Activated B cell treated with CpG ODN at 0.5 μM for 24 hours (primary cell): ENCODE results near the gene TMEM130. TPM values are rescaled to one million over a fixed set of nuclear protein-coding genes. Genes with fewer than 3 reads are reported as not detected.
A peak's percentile ranks its signal among the peaks of the same experiment; 100 is the strongest.

ENCODE experiments used
- ATAC-seq: fragments of 200-7000 bp; cut with Tn5 transposase; one replicate; pipeline ENCODE4 v1.10.0; 2021; ENCODE audit warnings: low read depth, mild to moderate bottlenecking, moderate library complexity
- CTCF ChIA-PET: fragments of 350-600 bp; sonication (Branson Sonifier 250); formaldehyde crosslinking; loops from one replicate; lab custom pipeline; 2021; ENCODE audit warnings: antibody characterized with exemption; lab: Charles Lee
- POLR2A ChIA-PET: fragments of 350-600 bp; sonication (Branson Sonifier 250); formaldehyde crosslinking; loops from one replicate; lab custom pipeline; 2021; ENCODE audit warnings: antibody characterized with exemption; lab: Charles Lee
- DNase-seq: peaks from one replicate; pipeline ENCODE4 v3.0.0; 2022
- H3K27ac Mint-ChIP-seq: one replicate; pipeline ENCODE4 v1.8.0; 2020; ENCODE audit warnings: mixed read lengths
- H3K27me3 Mint-ChIP-seq: one replicate; pipeline ENCODE4 v1.8.0; 2021; ENCODE audit warnings: mixed read lengths
- H3K36me3 Mint-ChIP-seq: one replicate; pipeline ENCODE4 v1.8.0; 2021; ENCODE audit warnings: low read depth, mixed read lengths
- H3K4me1 Mint-ChIP-seq: one replicate; pipeline ENCODE4 v1.8.0; 2021; ENCODE audit warnings: mixed read lengths
- H3K4me3 Mint-ChIP-seq: one replicate; pipeline ENCODE4 v1.8.0; 2020; ENCODE audit warnings: mild to moderate bottlenecking, mixed read lengths
- H3K9me3 Mint-ChIP-seq: one replicate; pipeline ENCODE4 v1.8.0; 2020; ENCODE audit warnings: mixed read lengths
- CTCF ChIP-seq: fragments of 200-600 bp; IDR thresholded peaks from one replicate; pipeline ENCODE4 v1.8.0; 2022; ENCODE audit warnings: antibody characterized with exemption, mild to moderate bottlenecking
- intact Hi-C: fragments of 100-400 bp; cut with micrococcal nuclease; formaldehyde crosslinking; loops from one replicate; pipeline ENCODE4 v1.15.1; 2024
- total RNA-seq: library from RNA; stranded (reverse); gene quantifications from 2 replicates; pipeline ENCODE4 v1.2.3, GENCODE V29; 2022

TMEM130 gene
- total RNA-seq, 1 donor from 2014 or later: 0.31 TPM

DNA sequence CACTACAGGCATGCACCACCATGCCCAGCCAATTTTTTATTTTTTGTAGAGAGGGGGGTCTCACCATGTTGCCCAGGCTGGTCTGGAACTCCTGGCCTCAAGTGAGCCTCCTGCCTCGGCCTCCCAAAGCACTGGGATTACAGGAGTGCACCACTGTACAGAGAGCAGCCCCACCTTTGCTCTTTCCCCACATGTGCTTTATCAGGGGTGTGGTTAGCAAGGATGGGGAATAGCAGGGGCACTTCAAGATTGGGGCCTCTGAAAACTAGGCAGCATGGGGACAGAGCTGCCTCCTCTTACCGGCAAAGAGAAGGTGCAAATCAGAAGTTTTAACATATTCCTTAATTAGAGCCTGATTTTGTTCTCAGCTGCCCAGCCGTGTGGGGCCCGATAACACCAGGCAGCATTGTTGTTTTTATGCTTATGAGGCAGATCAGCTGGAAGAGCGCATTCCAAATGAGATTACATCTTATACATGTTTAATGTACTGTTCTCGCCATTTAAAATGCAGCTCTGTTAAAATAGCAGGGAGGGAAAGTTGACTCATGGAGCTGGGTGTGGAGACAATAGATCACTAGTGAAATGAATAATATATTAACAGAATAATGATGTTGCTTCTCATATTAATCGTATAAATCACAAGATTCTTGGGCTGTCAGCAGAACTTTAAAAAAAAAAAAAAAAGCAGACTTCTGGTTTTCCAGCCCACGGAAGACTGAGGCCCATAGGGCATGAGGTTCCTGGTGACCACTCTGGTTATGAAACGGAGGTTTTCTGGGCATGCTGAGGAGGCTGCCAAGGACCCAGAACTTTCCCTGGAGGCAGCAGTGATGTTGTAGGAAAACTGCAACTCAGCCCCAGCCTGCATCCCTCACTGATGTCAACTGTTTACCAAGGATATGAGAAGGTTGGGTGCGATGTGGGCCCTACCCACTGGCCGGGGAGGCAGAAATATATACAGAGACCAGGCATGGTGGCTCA, 62.5 kb downstream of the TMEM130 start:
- Mint-ChIP-seq H3K36me3 (no peaks in the 10 kb centered on the region), H3K9me3 (peaks cover 3% of the 10 kb centered on the region)
- ATAC-seq: no peak

DNA sequence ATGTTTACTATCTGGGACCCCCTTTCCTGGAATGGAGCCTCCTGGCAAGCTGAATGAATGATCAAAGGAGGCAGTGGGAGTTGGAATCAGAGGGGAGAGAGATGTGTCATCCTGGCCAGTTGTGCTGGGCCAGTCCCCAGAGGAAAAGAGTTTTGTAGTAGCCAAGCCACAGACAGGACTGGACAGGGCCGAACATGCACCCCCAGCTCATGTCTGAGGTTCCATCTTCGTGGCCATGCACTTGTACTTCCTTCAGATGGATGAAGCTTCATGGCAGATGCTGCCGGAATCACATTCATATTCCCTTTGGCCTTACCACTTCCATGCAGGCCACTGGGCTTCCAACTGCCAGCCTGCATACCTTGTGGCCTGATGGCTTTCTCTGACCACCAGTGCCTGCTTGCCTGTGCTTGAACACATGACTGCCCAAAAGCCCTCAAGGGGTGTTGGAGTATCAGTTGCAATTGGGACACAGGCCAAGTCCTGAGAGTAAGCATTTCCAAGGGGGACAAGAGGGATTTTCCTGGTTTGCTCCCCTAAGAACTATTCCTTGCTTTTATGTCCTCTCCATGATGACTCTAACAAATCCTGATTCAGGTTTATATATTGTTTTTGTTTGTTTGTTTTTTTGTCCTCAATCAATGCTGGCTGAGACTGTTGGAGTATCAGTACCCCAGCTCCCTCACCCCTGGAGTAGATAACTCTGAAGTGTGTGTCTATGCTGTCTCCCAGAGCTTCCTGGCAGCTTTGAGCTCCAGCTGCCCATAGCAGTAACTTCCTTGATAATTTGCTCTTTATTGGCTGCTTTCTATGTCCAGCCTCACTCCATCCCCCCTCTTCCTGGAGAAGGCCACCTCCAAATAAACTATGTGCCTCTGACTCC, 63.6 kb downstream of the TMEM130 start:
- H3K27me3 Mint-ChIP-seq: peaks cover 18% of the 10 kb centered on the region
- TF ChIP-seq CTCF: no peak
- POLR2A ChIA-PET: no interaction called here
- CTCF ChIA-PET: no interaction called here
- no peak overlapping the region for H3K4me3 Mint-ChIP-seq
- ATAC-seq: no peak
- no peak overlapping the region for H3K27ac Mint-ChIP-seq
- peaks cover 4% of the 10 kb centered on the region for H3K9me3 Mint-ChIP-seq
- no peak for DNase-seq
- peaks cover 18% of the 10 kb centered on the region for H3K4me1 Mint-ChIP-seq
- intact Hi-C loops: loop anchor here (10.0 kb wide), 1 partner anchor 601 kb away; no protein-coding TSS in a partner anchor
- no peaks in the 10 kb centered on the region for H3K36me3 Mint-ChIP-seq

More for the DNA sequence above, 62.5 kb downstream of the TMEM130 start:
- ChIA-PET CTCF (no interaction called here), POLR2A (no interaction called here)
- no peak overlapping the region for H3K27ac Mint-ChIP-seq
- TF ChIP-seq CTCF: no peak
- H3K4me1 Mint-ChIP-seq: peaks cover 11% of the 10 kb centered on the region
- intact Hi-C loops: loop anchor here (10.0 kb wide), 1 partner anchor 603 kb away; no protein-coding TSS in a partner anchor
- no peak overlapping the region for H3K4me3 Mint-ChIP-seq
- peaks cover 18% of the 10 kb centered on the region for H3K27me3 Mint-ChIP-seq
- DNase-seq: no peak

DNA sequence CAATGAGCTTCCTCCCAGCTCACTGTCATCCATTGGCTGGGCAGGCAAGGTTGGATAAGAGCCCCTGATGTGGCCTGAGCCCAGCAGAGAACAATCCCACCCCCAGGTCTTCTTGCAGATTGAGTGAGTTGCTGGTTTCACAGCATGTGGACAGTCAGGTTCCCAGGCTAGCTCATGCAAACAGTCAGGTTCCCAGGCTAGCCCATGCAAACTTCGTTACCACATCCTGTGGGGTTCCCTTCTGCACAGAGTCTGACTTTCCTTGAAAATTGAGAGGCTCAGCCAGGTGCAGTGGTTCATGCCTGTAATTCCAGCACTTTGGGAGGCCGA, 67.1 kb downstream of the TMEM130 start:
- Mint-ChIP-seq H3K27ac (no peak overlapping the region), H3K9me3 (peaks cover 13% of the 10 kb centered on the region), H3K4me3 (no peak overlapping the region), H3K27me3 (peaks cover 23% of the 10 kb centered on the region), H3K4me1 (peaks cover 18% of the 10 kb centered on the region), H3K36me3 (no peaks in the 10 kb centered on the region)
- ATAC-seq (no peak), DNase-seq (no peak)
- no peak for TF ChIP-seq CTCF
- ChIA-PET POLR2A (interaction anchor here (0.7 to 1.0 kb wide), 2 partner anchors 68 to 598 kb away, joined by 4 to 7 read pairs; no protein-coding TSS in a partner anchor), CTCF (no interaction called here)
- intact Hi-C loops: loop anchor here (1.0 to 10.0 kb wide), 2 partner anchors 68 to 598 kb away; partner anchors contain the start of gene TMEM130

DNA sequence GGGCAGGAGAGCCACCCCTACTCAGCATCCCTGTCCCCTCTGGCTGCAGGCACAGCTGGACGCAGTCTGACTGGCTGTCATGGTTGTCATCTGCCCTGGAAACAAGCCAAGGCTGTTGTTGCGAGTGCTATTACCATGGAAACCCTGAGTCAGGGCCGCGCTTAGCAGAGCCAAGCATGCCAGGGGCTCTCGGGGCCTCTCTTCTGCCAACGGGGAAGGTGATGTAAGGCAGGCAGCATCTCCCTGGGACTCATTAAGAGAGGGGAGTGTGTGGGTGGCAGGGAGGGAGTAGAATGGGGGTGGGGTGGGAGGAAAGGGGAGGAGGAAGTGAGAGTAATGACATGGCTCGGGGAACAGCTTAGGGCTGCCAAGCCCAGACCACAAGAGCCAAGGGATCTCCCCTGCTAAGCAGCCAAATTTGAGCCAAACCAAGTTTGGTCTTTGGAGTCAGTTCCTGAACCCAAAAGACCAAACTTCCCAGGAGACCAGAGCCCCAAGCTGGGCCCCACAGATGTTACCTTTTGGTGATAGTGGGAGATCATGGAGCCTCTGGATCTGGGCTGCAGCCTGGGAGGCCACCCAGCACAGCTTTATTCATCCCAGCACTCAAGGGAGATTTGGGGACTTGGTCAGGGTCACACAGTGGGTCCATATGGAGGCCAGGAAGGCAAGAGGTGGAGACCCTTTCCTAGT, 67.6 kb downstream of the TMEM130 start:
- TF ChIP-seq CTCF: no peak
- POLR2A ChIA-PET: interaction anchor here (1.0 to 1.7 kb wide), 2 partner anchors 68 to 160 kb away, joined by 3 to 4 read pairs; no protein-coding TSS in a partner anchor
- Mint-ChIP-seq H3K27ac (no peak overlapping the region), H3K27me3 (peaks cover 19% of the 10 kb centered on the region), H3K9me3 (peaks cover 13% of the 10 kb centered on the region), H3K36me3 (no peaks in the 10 kb centered on the region), H3K4me3 (peak overlapping the region; percentile 41), H3K4me1 (peaks cover 18% of the 10 kb centered on the region)
- CTCF ChIA-PET: no interaction called here
- peak; percentile 38 for DNase-seq
- intact Hi-C loops: loop anchor here (1.0 to 10.0 kb wide), 2 partner anchors 68 to 597 kb away; partner anchors contain the start of gene TMEM130
- peak; percentile 86 for ATAC-seq
